ENCODE data around the gene TARBP1.
A peak's percentile ranks its signal among the peaks of the same experiment; 100 is the strongest.
"Not testable (repeated sequence)": the region's sequence is repeated elsewhere in the genome, so short reads cannot be mapped to it uniquely, and the experiment has no call there.

TARBP1 gene, protein sequence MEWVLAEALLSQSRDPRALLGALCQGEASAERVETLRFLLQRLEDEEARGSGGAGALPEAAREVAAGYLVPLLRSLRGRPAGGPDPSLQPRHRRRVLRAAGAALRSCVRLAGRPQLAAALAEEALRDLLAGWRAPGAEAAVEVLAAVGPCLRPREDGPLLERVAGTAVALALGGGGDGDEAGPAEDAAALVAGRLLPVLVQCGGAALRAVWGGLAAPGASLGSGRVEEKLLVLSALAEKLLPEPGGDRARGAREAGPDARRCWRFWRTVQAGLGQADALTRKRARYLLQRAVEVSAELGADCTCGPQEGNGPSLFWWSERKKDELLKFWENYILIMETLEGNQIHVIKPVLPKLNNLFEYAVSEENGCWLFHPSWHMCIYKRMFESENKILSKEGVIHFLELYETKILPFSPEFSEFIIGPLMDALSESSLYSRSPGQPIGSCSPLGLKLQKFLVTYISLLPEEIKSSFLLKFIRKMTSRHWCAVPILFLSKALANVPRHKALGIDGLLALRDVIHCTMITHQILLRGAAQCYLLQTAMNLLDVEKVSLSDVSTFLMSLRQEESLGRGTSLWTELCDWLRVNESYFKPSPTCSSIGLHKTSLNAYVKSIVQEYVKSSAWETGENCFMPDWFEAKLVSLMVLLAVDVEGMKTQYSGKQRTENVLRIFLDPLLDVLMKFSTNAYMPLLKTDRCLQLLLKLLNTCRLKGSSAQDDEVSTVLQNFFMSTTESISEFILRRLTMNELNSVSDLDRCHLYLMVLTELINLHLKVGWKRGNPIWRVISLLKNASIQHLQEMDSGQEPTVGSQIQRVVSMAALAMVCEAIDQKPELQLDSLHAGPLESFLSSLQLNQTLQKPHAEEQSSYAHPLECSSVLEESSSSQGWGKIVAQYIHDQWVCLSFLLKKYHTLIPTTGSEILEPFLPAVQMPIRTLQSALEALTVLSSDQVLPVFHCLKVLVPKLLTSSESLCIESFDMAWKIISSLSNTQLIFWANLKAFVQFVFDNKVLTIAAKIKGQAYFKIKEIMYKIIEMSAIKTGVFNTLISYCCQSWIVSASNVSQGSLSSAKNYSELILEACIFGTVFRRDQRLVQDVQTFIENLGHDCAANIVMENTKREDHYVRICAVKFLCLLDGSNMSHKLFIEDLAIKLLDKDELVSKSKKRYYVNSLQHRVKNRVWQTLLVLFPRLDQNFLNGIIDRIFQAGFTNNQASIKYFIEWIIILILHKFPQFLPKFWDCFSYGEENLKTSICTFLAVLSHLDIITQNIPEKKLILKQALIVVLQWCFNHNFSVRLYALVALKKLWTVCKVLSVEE (N-terminal part only)

GRCh38 chr1:234478481-234479309, at the start of gene TARBP1:
Gene TARBP1 (minus strand): TSS chr1:234479179. CDS start chr1:234479103, 76 bp downstream.
- H3K9me3 Mint-ChIP-seq = no peaks in the 10 kb centered on the region

DNA sequence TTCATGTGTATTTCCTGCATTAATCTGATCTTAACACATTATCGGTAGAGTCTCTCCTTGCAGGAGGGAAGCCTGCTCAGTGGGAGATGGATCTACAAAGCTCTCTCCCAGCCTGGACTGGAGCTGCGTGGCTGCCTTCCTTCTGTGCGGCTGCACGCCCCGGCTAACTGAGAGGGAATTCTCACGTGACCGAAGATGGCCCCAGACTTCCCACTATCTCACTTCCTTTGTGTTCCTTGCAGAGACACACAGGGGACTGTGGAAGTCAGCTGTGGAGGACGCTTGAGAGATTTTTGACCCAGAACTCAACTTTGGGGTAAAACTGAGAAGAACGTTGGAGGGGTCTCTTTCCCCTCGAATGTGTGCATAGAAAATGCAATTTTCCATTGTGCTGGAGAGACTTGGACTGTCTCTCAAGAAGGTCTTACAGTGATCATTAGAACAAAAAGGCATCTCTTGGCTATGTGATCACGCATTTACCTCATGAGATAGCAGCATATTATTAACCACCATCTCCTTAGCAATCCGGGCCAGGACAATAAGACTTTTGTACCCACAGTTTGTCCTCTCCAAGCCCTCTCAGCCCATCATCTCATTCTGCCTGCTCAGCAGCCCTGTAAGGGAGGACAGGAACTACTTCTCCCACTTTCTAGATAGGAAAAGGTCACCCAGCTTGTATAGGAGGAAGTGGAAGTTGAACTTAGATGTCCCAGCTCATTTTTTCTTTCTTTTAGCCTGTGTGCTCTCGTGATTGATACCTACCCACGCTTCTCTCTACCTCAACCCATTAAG, 49.3 kb upstream of the TARBP1 start:
- Mint-ChIP-seq H3K4me3 (no peak overlapping the region), H3K27ac (no peak overlapping the region), H3K9me3 (no peaks in the 10 kb centered on the region), H3K36me3 (ENCODE audit: low read depth) (no peaks in the 10 kb centered on the region), H3K4me1 (ENCODE audit: low read depth) (peaks cover 24% of the 10 kb centered on the region), H3K27me3 (ENCODE audit: low read depth) (no peaks in the 10 kb centered on the region)
- DNase-seq (ENCODE audit: low spot score) = no peak

More at GRCh38 chr1:234478481-234479309, at the start of gene TARBP1:
- peaks cover 7% of the 10 kb centered on the region for H3K27me3 Mint-ChIP-seq (ENCODE audit: low read depth)
- peaks cover 6% of the 10 kb centered on the region for H3K36me3 Mint-ChIP-seq (ENCODE audit: low read depth)
- H3K27ac Mint-ChIP-seq = peak within 1 kb of the TSS; percentile 80
- DNase-seq (ENCODE audit: low spot score) = peak; percentile 82
- H3K4me1 Mint-ChIP-seq (ENCODE audit: low read depth) = peaks cover 33% of the 10 kb centered on the region
- peak within 1 kb of the TSS; percentile 87 for H3K4me3 Mint-ChIP-seq

GRCh38 chr1:234527346-234527745, 48.4 kb upstream of the TARBP1 start:
- Mint-ChIP-seq H3K27ac (no peak overlapping the region), H3K9me3 (no peaks in the 10 kb centered on the region), H3K36me3 (ENCODE audit: low read depth) (no peaks in the 10 kb centered on the region)

GRCh38 chr1:234526922-234527321, 47.9 kb upstream of the TARBP1 start:
- H3K4me1 Mint-ChIP-seq (ENCODE audit: low read depth) = peaks cover 24% of the 10 kb centered on the region
- no peak overlapping the region for H3K27ac Mint-ChIP-seq
- no peaks in the 10 kb centered on the region for H3K27me3 Mint-ChIP-seq (ENCODE audit: low read depth)
- H3K4me3 Mint-ChIP-seq = no peak overlapping the region
- DNase-seq (ENCODE audit: low spot score) = no peak
- no peaks in the 10 kb centered on the region for H3K36me3 Mint-ChIP-seq (ENCODE audit: low read depth)
- H3K9me3 Mint-ChIP-seq = no peaks in the 10 kb centered on the region

More at GRCh38 chr1:234527346-234527745, 48.4 kb upstream of the TARBP1 start:
- no peak for DNase-seq (ENCODE audit: low spot score)
- Mint-ChIP-seq H3K27me3 (ENCODE audit: low read depth) (no peaks in the 10 kb centered on the region), H3K4me1 (ENCODE audit: low read depth) (peaks cover 24% of the 10 kb centered on the region), H3K4me3 (no peak overlapping the region)

DNA sequence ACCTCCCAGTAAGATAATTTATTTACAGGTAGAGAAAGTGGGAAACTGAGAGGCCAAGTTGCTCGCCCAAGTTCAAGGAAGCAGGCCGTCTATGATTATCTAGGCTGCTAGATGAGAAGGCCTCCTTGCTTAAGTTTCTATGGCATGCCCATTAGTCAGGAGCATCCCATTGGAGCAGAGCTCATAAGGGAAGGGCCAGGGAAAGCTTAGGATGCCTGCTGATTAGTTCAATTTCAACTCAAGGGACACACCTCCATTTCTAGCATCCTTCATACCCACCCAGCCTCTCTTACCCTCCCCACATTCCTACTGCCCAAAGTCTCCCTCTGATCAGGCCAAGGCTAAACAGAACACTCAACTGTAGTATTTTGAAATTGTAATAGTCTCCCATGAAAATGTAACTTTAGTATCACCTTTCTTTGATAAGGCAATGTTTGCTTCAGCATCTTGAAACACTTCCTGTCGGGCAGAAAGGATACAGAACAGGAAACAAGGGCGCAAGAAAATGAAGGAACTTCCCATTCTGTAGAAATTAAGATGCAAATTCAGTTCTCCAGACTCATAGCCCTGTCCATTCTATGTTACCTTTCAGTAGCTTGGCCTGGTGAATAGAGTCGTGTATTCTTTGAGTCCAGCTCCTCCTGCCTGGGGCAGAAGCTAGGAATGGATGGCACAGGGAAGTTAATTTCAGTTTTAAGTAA, 46.3 kb upstream of the TARBP1 start:
- Mint-ChIP-seq H3K4me1 (ENCODE audit: low read depth) (peaks cover 32% of the 10 kb centered on the region), H3K27ac (no peak overlapping the region)

GRCh38 chr1:234521836-234522235, 42.9 kb upstream of the TARBP1 start:
- H3K9me3 Mint-ChIP-seq = no peaks in the 10 kb centered on the region
- H3K27ac Mint-ChIP-seq = no peak overlapping the region
- no peaks in the 10 kb centered on the region for H3K27me3 Mint-ChIP-seq (ENCODE audit: low read depth)
- no peak for DNase-seq (ENCODE audit: low spot score)
- H3K4me1 Mint-ChIP-seq (ENCODE audit: low read depth) = peaks cover 30% of the 10 kb centered on the region
- no peak overlapping the region for H3K4me3 Mint-ChIP-seq
- no peaks in the 10 kb centered on the region for H3K36me3 Mint-ChIP-seq (ENCODE audit: low read depth)

More for the DNA sequence above, 46.3 kb upstream of the TARBP1 start:
- H3K27me3 Mint-ChIP-seq (ENCODE audit: low read depth) = no peaks in the 10 kb centered on the region
- no peaks in the 10 kb centered on the region for H3K36me3 Mint-ChIP-seq (ENCODE audit: low read depth)
- no peak for DNase-seq (ENCODE audit: low spot score)
- no peaks in the 10 kb centered on the region for H3K9me3 Mint-ChIP-seq
- no peak overlapping the region for H3K4me3 Mint-ChIP-seq

DNA sequence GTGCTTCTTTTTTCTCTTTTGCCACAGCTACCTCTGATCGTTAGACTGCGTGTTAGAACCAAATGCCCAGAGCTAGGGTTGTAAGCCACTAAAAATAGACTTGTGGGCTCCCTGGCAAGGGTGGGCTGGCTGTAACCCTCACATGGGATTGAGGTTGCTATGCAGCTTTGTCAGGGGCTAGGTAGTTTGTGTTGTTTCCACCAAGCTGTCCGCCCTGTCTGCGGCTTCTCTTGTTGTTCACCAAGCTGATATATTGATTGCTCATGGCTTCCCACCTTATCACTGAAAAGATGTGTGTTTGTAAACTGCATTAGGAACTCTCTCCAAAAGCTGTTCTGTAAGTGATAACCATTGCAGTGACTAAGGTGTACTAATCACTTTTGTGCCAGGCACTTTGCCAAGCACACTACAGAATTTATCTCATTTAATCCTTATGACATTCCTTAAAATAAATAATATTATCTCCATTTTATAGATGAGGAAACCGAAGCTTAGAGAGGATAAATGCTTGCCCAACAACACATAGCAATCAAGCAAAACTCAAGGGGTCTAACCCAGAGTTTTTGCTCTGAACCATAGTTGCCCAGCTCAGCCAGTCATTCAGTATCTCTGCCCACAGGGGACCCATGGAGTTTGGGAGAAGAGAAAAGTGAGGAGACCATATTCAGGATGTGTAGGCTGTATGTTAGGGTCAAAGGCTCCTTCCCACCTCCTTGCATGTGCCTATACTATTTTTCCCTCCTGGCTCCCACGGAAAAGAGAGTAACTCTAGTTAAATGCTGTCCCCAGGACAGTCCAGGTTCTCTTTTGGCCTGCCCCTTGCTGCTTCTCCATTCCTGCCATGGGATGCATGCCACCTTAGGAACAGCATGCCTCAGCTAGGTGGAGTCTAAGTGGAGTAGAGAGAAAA, 42.2 kb upstream of the TARBP1 start:
- no peaks in the 10 kb centered on the region for H3K27me3 Mint-ChIP-seq (ENCODE audit: low read depth)
- DNase-seq (ENCODE audit: low spot score) = no peak
- no peaks in the 10 kb centered on the region for H3K36me3 Mint-ChIP-seq (ENCODE audit: low read depth)
- H3K4me1 Mint-ChIP-seq (ENCODE audit: low read depth) = peaks cover 29% of the 10 kb centered on the region
- H3K9me3 Mint-ChIP-seq = no peaks in the 10 kb centered on the region
- no peak overlapping the region for H3K27ac Mint-ChIP-seq
- no peak overlapping the region for H3K4me3 Mint-ChIP-seq

DNA sequence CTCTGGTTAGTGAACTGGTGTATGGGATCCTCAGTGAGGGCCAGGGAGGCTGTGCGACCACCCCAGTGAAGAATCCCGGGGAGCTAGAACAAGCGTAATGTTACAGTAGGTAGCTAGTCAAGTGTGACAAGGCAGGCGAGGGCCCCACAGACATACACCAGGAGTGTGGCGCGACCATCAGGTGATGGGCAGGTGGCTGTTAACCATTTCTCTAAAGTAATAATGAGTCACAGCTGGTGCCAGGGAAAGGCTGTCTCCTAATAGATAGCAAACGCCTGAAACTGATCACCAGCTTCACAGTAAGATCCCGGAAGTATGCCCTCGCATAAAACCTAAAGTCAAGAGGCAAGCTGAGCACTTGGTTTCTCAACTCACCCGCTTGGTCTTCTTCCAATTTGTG, 40.5 kb upstream of the TARBP1 start:
- H3K36me3 Mint-ChIP-seq (ENCODE audit: low read depth) = no peaks in the 10 kb centered on the region
- no peak overlapping the region for H3K4me3 Mint-ChIP-seq
- no peaks in the 10 kb centered on the region for H3K9me3 Mint-ChIP-seq
- H3K4me1 Mint-ChIP-seq (ENCODE audit: low read depth) = peaks cover 32% of the 10 kb centered on the region
- H3K27ac Mint-ChIP-seq = no peak overlapping the region
- DNase-seq (ENCODE audit: low spot score) = no peak
- H3K27me3 Mint-ChIP-seq (ENCODE audit: low read depth) = no peaks in the 10 kb centered on the region

GRCh38 chr1:234518876-234519275, 39.9 kb upstream of the TARBP1 start:
- DNase-seq (ENCODE audit: low spot score) = no peak
- Mint-ChIP-seq H3K9me3 (no peaks in the 10 kb centered on the region), H3K4me1 (ENCODE audit: low read depth) (peaks cover 34% of the 10 kb centered on the region), H3K27ac (no peak overlapping the region), H3K27me3 (ENCODE audit: low read depth) (no peaks in the 10 kb centered on the region), H3K4me3 (no peak overlapping the region), H3K36me3 (ENCODE audit: low read depth) (no peaks in the 10 kb centered on the region)

- DNase-seq (ENCODE audit: low spot score); H3K27me3 Mint-ChIP-seq (ENCODE audit: low read depth); H3K4me3 Mint-ChIP-seq; H3K27ac Mint-ChIP-seq; H3K9me3 Mint-ChIP-seq; H3K36me3 Mint-ChIP-seq (ENCODE audit: low read depth): not testable (repeated sequence)
- H3K4me1 Mint-ChIP-seq (ENCODE audit: low read depth) = peaks cover 34% of the 10 kb centered on the region
These were observed 39.1 kb upstream of the TARBP1 start for GRCh38 chr1:234518086-234518485.

GRCh38 chr1:234517110-234517802, 38.3 kb upstream of the TARBP1 start:
- H3K4me3 Mint-ChIP-seq = peak overlapping the region; percentile 30
- H3K27me3 Mint-ChIP-seq (ENCODE audit: low read depth) = no peaks in the 10 kb centered on the region
- no peaks in the 10 kb centered on the region for H3K9me3 Mint-ChIP-seq
- H3K36me3 Mint-ChIP-seq (ENCODE audit: low read depth) = no peaks in the 10 kb centered on the region
- no peak for DNase-seq (ENCODE audit: low spot score)
- peak overlapping the region; percentile 68 for H3K27ac Mint-ChIP-seq
- peaks cover 34% of the 10 kb centered on the region for H3K4me1 Mint-ChIP-seq (ENCODE audit: low read depth)
